Gastrocnemius medialis (tissue), 4 donors: ENCODE data around the gene KCP.

Source experiments
- POLR2A ChIP-seq, 2 donors: fragments of 450-650 bp; IDR thresholded peaks; one replicate each; pipeline ENCODE4 v1.6.1; 2017; ENCODE audit warnings: antibody characterized with exemption in 2 of 2, mild to moderate bottlenecking in 2 of 2, moderate library complexity in 2 of 2
- TF ChIP-seq, protein P1 (sequence below), 5 experiments: fragments of 450-650 bp in 3 of 5; fragments of 200-600 bp in 2 of 5; sonication (generic) in 2 of 5; IDR thresholded peaks in 4 of 5; conservative IDR thresholded peaks in 1 of 5; 1 replicate in 4 of 5; 2 replicates in 1 of 5; pipeline ENCODE4 v1.5.1; 2016 to 2019; ENCODE audit warnings: antibody characterized with exemption in 5 of 5, mild to moderate bottlenecking in 3 of 5, moderate library complexity in 3 of 5

DNA sequence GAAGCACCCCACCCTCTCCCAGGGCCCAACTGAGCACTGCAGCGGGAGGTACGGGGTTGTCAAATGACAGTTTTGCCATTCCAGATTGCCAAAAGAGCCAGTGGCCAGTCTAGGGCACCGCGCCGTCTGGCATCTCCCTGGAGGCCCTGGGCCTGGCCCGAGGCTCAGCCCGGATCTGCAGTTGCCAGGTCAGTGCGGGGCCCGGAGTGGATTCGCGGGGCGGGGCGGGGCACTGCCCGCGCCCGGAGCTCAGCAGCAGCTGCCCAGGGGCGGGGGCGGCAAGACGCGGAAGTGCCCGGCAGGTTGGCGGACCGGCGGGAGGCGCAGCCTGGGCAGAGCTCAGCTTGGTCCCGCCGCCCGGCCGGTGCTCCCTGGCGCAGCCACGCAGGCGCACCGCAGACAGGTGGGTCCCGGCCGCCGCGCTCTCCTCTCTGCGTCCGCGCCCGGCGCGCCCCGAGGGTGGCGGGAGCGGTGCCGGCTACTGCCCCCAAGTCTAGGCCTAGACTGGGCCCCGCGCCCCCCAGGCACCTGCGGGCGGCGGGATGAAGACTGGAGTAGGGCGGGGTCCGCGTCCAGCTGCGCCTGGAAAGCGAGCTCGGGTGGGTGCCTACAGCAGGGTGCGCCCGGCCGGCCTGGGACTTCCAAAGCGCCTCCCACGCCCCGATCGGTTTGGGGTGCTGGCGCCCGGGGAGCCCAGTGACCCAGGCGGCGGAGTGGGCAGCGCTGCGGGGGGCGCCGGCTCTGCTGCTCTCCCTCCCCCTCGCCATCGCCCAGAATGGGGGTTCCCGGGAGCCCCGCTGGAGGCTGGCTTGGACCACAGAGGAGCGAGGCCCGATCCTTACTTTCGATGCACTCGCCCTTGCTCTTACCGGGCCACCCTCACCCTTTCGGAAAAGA is 27.4 kb upstream of the KCP start, which contains the start of gene IRF5:
- TF ChIP-seq, protein P1, sequence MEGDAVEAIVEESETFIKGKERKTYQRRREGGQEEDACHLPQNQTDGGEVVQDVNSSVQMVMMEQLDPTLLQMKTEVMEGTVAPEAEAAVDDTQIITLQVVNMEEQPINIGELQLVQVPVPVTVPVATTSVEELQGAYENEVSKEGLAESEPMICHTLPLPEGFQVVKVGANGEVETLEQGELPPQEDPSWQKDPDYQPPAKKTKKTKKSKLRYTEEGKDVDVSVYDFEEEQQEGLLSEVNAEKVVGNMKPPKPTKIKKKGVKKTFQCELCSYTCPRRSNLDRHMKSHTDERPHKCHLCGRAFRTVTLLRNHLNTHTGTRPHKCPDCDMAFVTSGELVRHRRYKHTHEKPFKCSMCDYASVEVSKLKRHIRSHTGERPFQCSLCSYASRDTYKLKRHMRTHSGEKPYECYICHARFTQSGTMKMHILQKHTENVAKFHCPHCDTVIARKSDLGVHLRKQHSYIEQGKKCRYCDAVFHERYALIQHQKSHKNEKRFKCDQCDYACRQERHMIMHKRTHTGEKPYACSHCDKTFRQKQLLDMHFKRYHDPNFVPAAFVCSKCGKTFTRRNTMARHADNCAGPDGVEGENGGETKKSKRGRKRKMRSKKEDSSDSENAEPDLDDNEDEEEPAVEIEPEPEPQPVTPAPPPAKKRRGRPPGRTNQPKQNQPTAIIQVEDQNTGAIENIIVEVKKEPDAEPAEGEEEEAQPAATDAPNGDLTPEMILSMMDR (IDR thresholded peaks at IDR 0.05 in 4 of 5, conservative IDR thresholded peaks at IDR 0.05 in 1 of 5), result no peak
- TF ChIP-seq POLR2A (IDR thresholded peaks at IDR 0.05), result no peak
